Epidermal melanocyte (primary cell): ENCODE results near the gene TRAF5.

Experiments
- DNase-seq: peaks from one replicate; pipeline ENCODE4 v3.0.0; 2011; ENCODE audit warnings: low spot score; ENCODE audit not compliant: insufficient read length

The TRAF5 gene

DNA sequence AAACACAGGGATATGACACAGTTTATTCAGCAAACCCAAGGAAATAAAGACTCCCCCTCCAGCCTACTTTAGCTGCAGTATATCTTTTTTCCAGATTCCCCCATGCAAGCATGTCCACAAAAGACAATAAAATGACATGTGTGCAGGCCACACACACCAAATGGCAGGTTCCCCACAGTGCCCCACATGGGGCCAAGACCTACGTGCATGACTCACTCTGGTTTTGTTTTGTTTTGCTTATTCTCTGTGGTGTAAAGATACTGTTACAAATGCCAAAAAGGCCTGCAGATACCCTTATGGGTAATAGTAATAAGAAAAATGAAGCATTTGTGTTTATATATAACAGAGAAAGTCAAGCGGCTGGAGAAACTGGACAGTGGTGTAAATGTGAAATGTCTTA lies 93.8 kb downstream of the TRAF5 start:
- no peak for DNase-seq

DNA sequence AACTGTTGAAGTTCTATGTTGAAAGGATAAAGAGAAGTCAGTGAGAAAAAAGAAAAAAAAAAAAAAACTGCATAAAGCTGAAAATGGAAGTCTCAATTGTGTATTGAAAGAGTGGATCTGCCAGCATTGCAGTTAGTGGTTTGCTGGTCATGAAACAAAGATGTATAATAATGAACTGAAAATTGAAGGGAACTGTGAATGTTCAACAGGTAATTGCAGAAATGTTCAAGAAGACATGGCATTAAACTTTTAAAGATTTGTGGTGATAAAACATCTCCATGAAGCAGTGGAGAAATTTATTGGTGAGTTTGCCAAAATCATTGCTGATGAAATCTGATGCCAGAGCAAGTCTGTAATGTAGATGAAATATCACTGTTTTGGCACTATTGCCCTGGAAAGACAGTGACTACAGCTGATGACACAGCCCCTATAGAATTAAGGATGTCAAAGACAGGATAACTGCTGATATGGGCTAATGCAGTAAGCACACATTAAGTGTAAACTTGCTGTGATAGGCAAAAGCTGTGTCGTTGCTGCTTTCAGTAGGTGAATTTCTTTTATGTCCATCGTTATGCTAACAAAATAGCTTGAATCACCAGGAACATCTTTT lies 94.3 kb downstream of the TRAF5 start:
- DNase-seq, result no peak

DNA sequence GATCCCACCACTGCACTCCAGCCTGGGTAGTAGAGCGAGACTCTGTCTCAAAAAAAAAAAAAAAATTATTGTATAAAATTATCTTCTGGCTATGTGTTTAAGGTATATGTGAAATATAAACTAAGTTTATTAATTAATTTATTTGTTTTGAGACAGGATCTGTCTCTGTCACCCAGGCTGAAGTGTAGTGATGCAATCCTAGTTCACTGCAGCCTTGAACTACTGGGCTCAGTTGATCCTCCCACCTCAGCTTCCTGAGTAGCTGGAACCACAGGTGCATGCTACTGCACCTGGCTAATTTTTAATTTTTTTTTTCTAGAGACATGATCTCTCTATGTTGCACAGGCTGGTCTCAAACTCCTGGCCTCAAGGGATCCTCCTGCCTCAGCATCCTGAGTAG lies 97.4 kb downstream of the TRAF5 start:
- DNase-seq, result no peak
